Breast epithelium (tissue), 3 donors: Measurements from ENCODE around the gene ZCCHC14.

Experiments used
- POLR2A ChIP-seq: fragments of 450-650 bp; IDR thresholded peaks from one replicate; pipeline ENCODE4 v1.6.1; 2016; ENCODE audit warnings: antibody characterized with exemption, mild to moderate bottlenecking, moderate library complexity
- POLR2AphosphoS5 ChIP-seq, 3 donors: sonication (generic); formaldehyde crosslinking; IDR thresholded peaks; one replicate each; pipeline ENCODE4 v1.6.1; 2017; ENCODE audit warnings: antibody characterized with exemption in 3 of 3
- TF ChIP-seq, protein P1 (sequence below), 3 donors: fragments of 450-650 bp; IDR thresholded peaks; one replicate each; pipeline ENCODE4 v1.5.1; 2016 to 2017; ENCODE audit warnings: antibody characterized with exemption in 3 of 3, mild to moderate bottlenecking in 3 of 3, moderate library complexity in 3 of 3

GRCh38 chr16:87416826-87417527, 75.8 kb downstream of the ZCCHC14 start:
- no peak for TF ChIP-seq POLR2A
- TF ChIP-seq, protein P1, sequence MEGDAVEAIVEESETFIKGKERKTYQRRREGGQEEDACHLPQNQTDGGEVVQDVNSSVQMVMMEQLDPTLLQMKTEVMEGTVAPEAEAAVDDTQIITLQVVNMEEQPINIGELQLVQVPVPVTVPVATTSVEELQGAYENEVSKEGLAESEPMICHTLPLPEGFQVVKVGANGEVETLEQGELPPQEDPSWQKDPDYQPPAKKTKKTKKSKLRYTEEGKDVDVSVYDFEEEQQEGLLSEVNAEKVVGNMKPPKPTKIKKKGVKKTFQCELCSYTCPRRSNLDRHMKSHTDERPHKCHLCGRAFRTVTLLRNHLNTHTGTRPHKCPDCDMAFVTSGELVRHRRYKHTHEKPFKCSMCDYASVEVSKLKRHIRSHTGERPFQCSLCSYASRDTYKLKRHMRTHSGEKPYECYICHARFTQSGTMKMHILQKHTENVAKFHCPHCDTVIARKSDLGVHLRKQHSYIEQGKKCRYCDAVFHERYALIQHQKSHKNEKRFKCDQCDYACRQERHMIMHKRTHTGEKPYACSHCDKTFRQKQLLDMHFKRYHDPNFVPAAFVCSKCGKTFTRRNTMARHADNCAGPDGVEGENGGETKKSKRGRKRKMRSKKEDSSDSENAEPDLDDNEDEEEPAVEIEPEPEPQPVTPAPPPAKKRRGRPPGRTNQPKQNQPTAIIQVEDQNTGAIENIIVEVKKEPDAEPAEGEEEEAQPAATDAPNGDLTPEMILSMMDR (IDR thresholded peaks at IDR 0.05): peak in 2 of 3 donors; percentile 38 to 65
- TF ChIP-seq POLR2AphosphoS5 (IDR thresholded peaks at IDR 0.05): no peak
